ENCODE results near the gene C10orf53. TPM values are rescaled to one million over a fixed set of nuclear protein-coding genes. Genes with fewer than 3 reads are reported as not detected.

Gene C10orf53
- total and polyA plus RNA-seq, 2 donors from 2014 or later: not detected

DNA sequence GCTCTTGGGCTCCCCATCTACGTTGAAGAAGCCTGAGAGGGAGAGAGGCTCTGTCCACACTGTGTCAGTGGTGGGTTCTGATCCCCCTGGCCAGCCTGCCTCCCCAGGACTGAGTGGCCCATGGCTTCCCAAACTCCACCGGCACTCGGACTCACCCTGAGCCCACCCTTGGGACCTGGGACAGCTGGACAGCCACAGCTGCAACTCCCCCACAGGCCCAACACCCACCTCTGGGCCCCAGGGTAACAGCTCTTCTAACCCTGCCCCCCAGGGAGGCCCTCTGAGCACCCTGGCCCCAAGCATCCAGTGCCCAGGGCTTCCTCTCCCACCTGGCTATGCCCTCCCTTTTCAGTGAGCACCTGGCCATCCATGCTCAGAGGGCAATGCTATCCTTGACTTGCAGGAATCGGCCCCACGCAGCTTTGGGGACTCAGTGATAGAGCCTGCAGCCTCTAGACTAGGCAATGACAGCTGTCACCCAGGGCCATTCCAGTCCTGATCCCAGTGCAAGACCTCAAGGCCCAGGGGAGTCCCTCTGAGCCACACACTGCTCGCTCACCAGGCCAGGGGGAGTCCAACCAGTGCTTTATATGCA, 64.7 kb downstream of the C10orf53 start:
- no peak for TF ChIP-seq CTCF (IDR thresholded peaks at IDR 0.05; ENCODE audit: borderline replicate concordance, extremely low read depth, insufficient read depth)
- Histone ChIP-seq H3K27me3 (ENCODE audit: control insufficient read depth, insufficient read depth, low read length) (no peaks in the 10 kb centered on the region), H3K4me1 (ENCODE audit: control insufficient read depth in 2 of 3, insufficient read depth in 2 of 3, low read depth in 1 of 3, low read length in 3 of 3) (no peaks in the 10 kb centered on the region), H3K9ac (ENCODE audit: low read length in 3 of 3) (no peak overlapping the region), H3K27ac (ENCODE audit: low read depth in 2 of 2, low read length in 2 of 2) (no peak overlapping the region), H3K9me3 (ENCODE audit: control insufficient read depth in 2 of 3, insufficient read depth in 1 of 3, low read length in 3 of 3) (no peaks in the 10 kb centered on the region), H3K36me3 (ENCODE audit: control insufficient read depth in 2 of 3, insufficient read depth in 3 of 3, low read length in 3 of 3) (peaks cover 0 to 72% (median 50%) of the 10 kb centered on the region in 3 donors), H3K4me3 (ENCODE audit: low read length in 3 of 3) (no peak overlapping the region)
- DNase-seq (no peak), FAIRE-seq (no peak)
- intact Hi-C loops (cut with DNase I): no loop called here

DNA sequence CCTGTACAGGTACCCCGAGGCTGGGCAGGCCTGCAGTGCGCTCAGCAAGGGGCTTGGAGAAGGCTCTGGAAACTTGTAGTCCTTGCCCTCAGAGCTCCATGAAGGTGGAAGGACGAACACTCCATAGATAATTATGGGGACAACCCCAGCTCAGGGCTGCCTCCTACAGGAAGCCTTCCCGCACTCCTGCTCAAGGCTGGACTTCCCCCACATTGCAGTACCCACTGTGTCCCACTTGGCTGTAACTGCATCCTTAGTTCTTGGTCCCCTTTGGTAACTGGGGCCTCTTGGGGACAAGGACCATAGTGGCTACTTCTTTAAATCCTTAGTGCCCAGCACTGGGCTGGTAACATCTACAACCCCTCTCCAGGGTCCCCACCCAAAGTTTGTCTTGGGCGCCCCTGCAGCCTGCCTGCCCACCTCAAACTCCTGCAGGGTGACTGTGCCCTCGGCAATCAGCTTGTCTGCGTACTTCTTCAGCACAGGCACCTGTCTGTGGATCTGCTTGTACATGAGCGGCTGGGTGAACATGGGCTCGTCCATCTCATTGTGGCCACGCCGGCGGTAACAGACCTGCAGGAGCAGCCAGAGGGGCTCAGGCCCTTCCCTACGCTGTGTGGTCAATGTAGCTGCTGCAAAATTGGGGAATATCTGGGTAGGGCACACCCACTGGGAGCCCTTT, 65.6 kb downstream of the C10orf53 start:
- FAIRE-seq: no peak
- intact Hi-C loops (cut with DNase I): no loop called here
- H3K27ac ChIP-seq (ENCODE audit: low read depth in 2 of 2, low read length in 2 of 2): no peak overlapping the region

GRCh38 chr10:49745756-49746155, 66.3 kb downstream of the C10orf53 start:
- Histone ChIP-seq H3K9ac (ENCODE audit: low read length in 3 of 3) (no peak overlapping the region), H3K4me3 (ENCODE audit: low read length in 3 of 3) (no peak overlapping the region), H3K27me3 (ENCODE audit: control insufficient read depth, insufficient read depth, low read length) (no peaks in the 10 kb centered on the region), H3K36me3 (ENCODE audit: control insufficient read depth in 2 of 3, insufficient read depth in 3 of 3, low read length in 3 of 3) (peaks cover 0 to 75% (median 51%) of the 10 kb centered on the region in 3 donors), H3K9me3 (ENCODE audit: control insufficient read depth in 2 of 3, insufficient read depth in 1 of 3, low read length in 3 of 3) (no peaks in the 10 kb centered on the region), H3K27ac (ENCODE audit: low read depth in 2 of 2, low read length in 2 of 2) (no peak overlapping the region), H3K4me1 (ENCODE audit: control insufficient read depth in 2 of 3, insufficient read depth in 2 of 3, low read depth in 1 of 3, low read length in 3 of 3) (peaks cover 0 to 9% (median 0%) of the 10 kb centered on the region in 3 donors)
- intact Hi-C loops (cut with DNase I): no loop called here
- DNase-seq (no peak), FAIRE-seq (no peak)
- TF ChIP-seq CTCF (IDR thresholded peaks at IDR 0.05; ENCODE audit: borderline replicate concordance, extremely low read depth, insufficient read depth): no peak

More for the DNA sequence above, 65.6 kb downstream of the C10orf53 start:
- H3K9ac ChIP-seq (ENCODE audit: low read length in 3 of 3): no peak overlapping the region
- H3K9me3 ChIP-seq (ENCODE audit: control insufficient read depth in 2 of 3, insufficient read depth in 1 of 3, low read length in 3 of 3): no peaks in the 10 kb centered on the region
- peaks cover 0 to 68% (median 46%) of the 10 kb centered on the region in 3 donors for H3K36me3 ChIP-seq (ENCODE audit: control insufficient read depth in 2 of 3, insufficient read depth in 3 of 3, low read length in 3 of 3)
- DNase-seq: no peak
- no peak overlapping the region for H3K4me3 ChIP-seq (ENCODE audit: low read length in 3 of 3)
- peaks cover 0 to 4% (median 0%) of the 10 kb centered on the region in 3 donors for H3K4me1 ChIP-seq (ENCODE audit: control insufficient read depth in 2 of 3, insufficient read depth in 2 of 3, low read depth in 1 of 3, low read length in 3 of 3)
- TF ChIP-seq CTCF (IDR thresholded peaks at IDR 0.05; ENCODE audit: borderline replicate concordance, extremely low read depth, insufficient read depth): no peak
- H3K27me3 ChIP-seq (ENCODE audit: control insufficient read depth, insufficient read depth, low read length): no peaks in the 10 kb centered on the region
